Central memory CD8-positive, alpha-beta T cell (primary cell): ENCODE data around the gene SLC35C1.

ENCODE experiments used
- ATAC-seq: fragments of 150-1000 bp; cut with Tn5 transposase; replicated peaks from 2 replicates; pipeline ENCODE4 v1.10.0; 2022; ENCODE audit warnings: mild to moderate bottlenecking, moderate FRiP score, moderate number of reproducible peaks; ENCODE audit not compliant: poor library complexity, severe bottlenecking; ENCODE audit errors: extremely low read depth
- DNase-seq, 2 donors: peaks; one replicate each; pipeline ENCODE4 v3.0.0; 2021; ENCODE audit warnings: low spot score in 2 of 2
- H3K27ac Mint-ChIP-seq: one replicate; pipeline ENCODE4 v1.8.0; 2022; ENCODE audit warnings: low read depth, mild to moderate bottlenecking, moderate library complexity, mixed read lengths
- H3K27me3 Mint-ChIP-seq: one replicate; pipeline ENCODE4 v1.8.0; 2022; ENCODE audit warnings: mixed read lengths
- H3K36me3 Mint-ChIP-seq: one replicate; pipeline ENCODE4 v1.8.0; 2022; ENCODE audit warnings: mild to moderate bottlenecking, moderate library complexity, mixed read lengths; ENCODE audit not compliant: insufficient read depth
- H3K4me1 Mint-ChIP-seq: one replicate; pipeline ENCODE4 v1.8.0; 2022; ENCODE audit warnings: mixed read lengths
- H3K4me3 Mint-ChIP-seq: one replicate; pipeline ENCODE4 v1.8.0; 2022; ENCODE audit warnings: mild to moderate bottlenecking, moderate library complexity, mixed read lengths
- H3K9me3 Mint-ChIP-seq: one replicate; pipeline ENCODE4 v1.8.0; 2022; ENCODE audit warnings: mixed read lengths

Gene SLC35C1

GRCh38 chr11:45796461-45796861 is 8.5 kb upstream of the SLC35C1 start:
- DNase-seq (no peak), ATAC-seq (no peak)
- Mint-ChIP-seq H3K4me3 (no peak overlapping the region), H3K36me3 (no peaks in the 10 kb centered on the region), H3K9me3 (no peaks in the 10 kb centered on the region), H3K27ac (no peak overlapping the region), H3K27me3 (peaks cover 8% of the 10 kb centered on the region), H3K4me1 (no peaks in the 10 kb centered on the region)

- no peaks in the 10 kb centered on the region for H3K27me3 Mint-ChIP-seq
- no peaks in the 10 kb centered on the region for H3K9me3 Mint-ChIP-seq
- no peak overlapping the region for H3K27ac Mint-ChIP-seq
- DNase-seq (no peak), ATAC-seq (no peak)
- no peaks in the 10 kb centered on the region for H3K36me3 Mint-ChIP-seq
- H3K4me3 Mint-ChIP-seq, result no peak overlapping the region
- no peaks in the 10 kb centered on the region for H3K4me1 Mint-ChIP-seq
Observed at GRCh38 chr11:45798793-45799441, 6.0 kb upstream of the SLC35C1 start.

GRCh38 chr11:45799562-45799961 is 5.4 kb upstream of the SLC35C1 start:
- H3K4me3 Mint-ChIP-seq, result no peak overlapping the region
- no peaks in the 10 kb centered on the region for H3K4me1 Mint-ChIP-seq

GRCh38 chr11:45800261-45800660 is 4.7 kb upstream of the SLC35C1 start:
- DNase-seq (no peak), ATAC-seq (no peak)
- Mint-ChIP-seq H3K4me3 (no peak overlapping the region), H3K36me3 (peaks cover 3% of the 10 kb centered on the region), H3K4me1 (peaks cover 1% of the 10 kb centered on the region), H3K9me3 (no peaks in the 10 kb centered on the region), H3K27ac (no peak overlapping the region), H3K27me3 (no peaks in the 10 kb centered on the region)

More at GRCh38 chr11:45799562-45799961, 5.4 kb upstream of the SLC35C1 start:
- H3K36me3 Mint-ChIP-seq, result peaks cover 3% of the 10 kb centered on the region
- no peak for DNase-seq
- peak overlapping the region; percentile 46 for H3K27ac Mint-ChIP-seq
- ATAC-seq, result no peak
- no peaks in the 10 kb centered on the region for H3K27me3 Mint-ChIP-seq
- no peaks in the 10 kb centered on the region for H3K9me3 Mint-ChIP-seq

GRCh38 chr11:45801723-45802315 is 3.1 kb upstream of the SLC35C1 start:
- peaks cover 11% of the 10 kb centered on the region for H3K36me3 Mint-ChIP-seq

GRCh38 chr11:45802531-45803317 is 2.2 kb upstream of the SLC35C1 start:
- peak overlapping the region; percentile 49 for H3K27ac Mint-ChIP-seq
- ATAC-seq, result no peak
- no peaks in the 10 kb centered on the region for H3K27me3 Mint-ChIP-seq
- DNase-seq, result no peak
- H3K9me3 Mint-ChIP-seq, result no peaks in the 10 kb centered on the region
- peak overlapping the region; percentile 94 for H3K4me3 Mint-ChIP-seq
- H3K36me3 Mint-ChIP-seq, result peaks cover 11% of the 10 kb centered on the region
- H3K4me1 Mint-ChIP-seq, result peaks cover 19% of the 10 kb centered on the region

More at GRCh38 chr11:45801723-45802315, 3.1 kb upstream of the SLC35C1 start:
- no peak for ATAC-seq
- H3K27me3 Mint-ChIP-seq, result no peaks in the 10 kb centered on the region
- H3K9me3 Mint-ChIP-seq, result no peaks in the 10 kb centered on the region
- DNase-seq, result no peak
- no peak overlapping the region for H3K4me3 Mint-ChIP-seq
- no peak overlapping the region for H3K27ac Mint-ChIP-seq
- H3K4me1 Mint-ChIP-seq, result peaks cover 13% of the 10 kb centered on the region

- Mint-ChIP-seq H3K4me3 (peak overlapping the region; percentile 94), H3K27ac (peak overlapping the region; percentile 90)
- peak; percentile 32 to 36 for DNase-seq
Observed at GRCh38 chr11:45803971-45804760, 783 bp upstream of the SLC35C1 start.

GRCh38 chr11:45805305-45806071 is 539 bp downstream of the SLC35C1 start:
- DNase-seq, result no peak
- peak overlapping the region; percentile 90 for H3K27ac Mint-ChIP-seq
- peak overlapping the region; percentile 94 for H3K4me3 Mint-ChIP-seq
- no peaks in the 10 kb centered on the region for H3K27me3 Mint-ChIP-seq
- peak; percentile 46 for ATAC-seq
- peaks cover 13% of the 10 kb centered on the region for H3K36me3 Mint-ChIP-seq
- H3K4me1 Mint-ChIP-seq, result peaks cover 43% of the 10 kb centered on the region
- H3K9me3 Mint-ChIP-seq, result no peaks in the 10 kb centered on the region

More at GRCh38 chr11:45803971-45804760, 783 bp upstream of the SLC35C1 start:
- Mint-ChIP-seq H3K36me3 (peaks cover 11% of the 10 kb centered on the region), H3K27me3 (no peaks in the 10 kb centered on the region), H3K9me3 (no peaks in the 10 kb centered on the region), H3K4me1 (peaks cover 31% of the 10 kb centered on the region)
- peak; percentile 27 for ATAC-seq

- no peak for ATAC-seq
- Mint-ChIP-seq H3K27me3 (no peaks in the 10 kb centered on the region), H3K27ac (peak overlapping the region; percentile 62), H3K36me3 (peaks cover 13% of the 10 kb centered on the region), H3K9me3 (no peaks in the 10 kb centered on the region), H3K4me3 (peak overlapping the region; percentile 94), H3K4me1 (peaks cover 43% of the 10 kb centered on the region)
- DNase-seq, result no peak
Observed at GRCh38 chr11:45806072-45806933, 1.4 kb downstream of the SLC35C1 start.

GRCh38 chr11:45806937-45807791 is 2.2 kb downstream of the SLC35C1 start:
- Mint-ChIP-seq H3K4me3 (peak overlapping the region; percentile 36), H3K9me3 (no peaks in the 10 kb centered on the region), H3K36me3 (peaks cover 13% of the 10 kb centered on the region), H3K4me1 (peaks cover 43% of the 10 kb centered on the region), H3K27ac (no peak overlapping the region), H3K27me3 (no peaks in the 10 kb centered on the region)
- no peak for DNase-seq
- ATAC-seq, result no peak
